B cell (primary cell): Measurements from ENCODE around the gene SGCD.

Source experiments
- CTCF ChIP-seq: fragments of 200-600 bp; IDR thresholded peaks from one replicate; pipeline ENCODE4 v1.8.0; 2022; ENCODE audit warnings: antibody characterized with exemption, mild to moderate bottlenecking
- EZH2 ChIP-seq: IDR thresholded peaks from 2 replicates; pipeline ENCODE4 v1.6.1; 2012; ENCODE audit warnings: borderline replicate concordance, low read depth, mild to moderate bottlenecking, moderate library complexity, low read length; ENCODE audit not compliant: insufficient read depth, poor library complexity, severe bottlenecking

- TF ChIP-seq CTCF = no peak
- TF ChIP-seq EZH2 = no peak
Observed at GRCh38 chr5:156812959-156813358, 486.0 kb downstream of the SGCD start.
